IMR-90 (cell line): ENCODE measurements around the gene HS2ST1.

Experiments used
- CTCF ChIP-seq: conservative IDR thresholded peaks from 2 replicates; pipeline ENCODE4 v1.5.1; 2012; ENCODE audit warnings: mild to moderate bottlenecking, low read depth, low read length, improper control_type of control experiment
- ELK1 ChIP-seq: fragments of 150-350 bp; IDR thresholded peaks from 2 replicates; pipeline ENCODE4 v1.6.1; 2016; ENCODE audit warnings: low read depth, mild to moderate bottlenecking, low read length, moderate library complexity, borderline replicate concordance
- POLR2A ChIP-seq: IDR thresholded peaks from 2 replicates; pipeline ENCODE4 v1.6.1; 2012; ENCODE audit warnings: mild to moderate bottlenecking, low read depth, low read length
- RAD21 ChIP-seq: IDR thresholded peaks from 2 replicates; pipeline ENCODE4 v1.6.1; 2012; ENCODE audit warnings: low read length, improper control_type of control experiment

- no peak for TF ChIP-seq POLR2A
- TF ChIP-seq CTCF: no peak
- TF ChIP-seq ELK1: no peak
- no peak for TF ChIP-seq RAD21
Measured at GRCh38 chr1:87048237-87048636, 133.8 kb downstream of the HS2ST1 start.
